Measurements from ENCODE around the gene DTX4.

Gene DTX4

DNA sequence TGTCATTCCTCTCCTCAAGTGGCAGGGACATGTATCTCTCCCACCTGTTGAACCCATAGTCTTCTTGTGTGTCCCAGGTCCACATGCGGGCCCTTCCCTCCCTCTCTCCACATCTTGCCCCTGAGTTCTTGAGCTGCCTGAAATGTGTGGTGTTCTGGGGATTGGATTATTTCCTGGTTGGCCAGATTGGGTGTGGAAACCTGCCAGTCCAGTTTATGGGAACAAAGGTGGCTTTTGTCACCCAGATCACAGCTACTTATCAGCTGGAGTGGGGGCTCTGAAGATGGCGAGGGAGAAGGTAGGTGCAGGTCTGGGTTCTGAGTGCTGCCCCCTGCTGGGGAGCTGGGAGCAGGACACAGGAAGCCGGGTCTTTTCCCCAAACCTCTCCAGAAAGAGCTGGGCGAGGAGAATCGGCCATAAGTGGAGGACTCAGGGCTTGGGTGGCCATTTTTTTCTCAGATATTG lies 14.2 kb downstream of the DTX4 start:
- TF ChIP-seq, protein P1, sequence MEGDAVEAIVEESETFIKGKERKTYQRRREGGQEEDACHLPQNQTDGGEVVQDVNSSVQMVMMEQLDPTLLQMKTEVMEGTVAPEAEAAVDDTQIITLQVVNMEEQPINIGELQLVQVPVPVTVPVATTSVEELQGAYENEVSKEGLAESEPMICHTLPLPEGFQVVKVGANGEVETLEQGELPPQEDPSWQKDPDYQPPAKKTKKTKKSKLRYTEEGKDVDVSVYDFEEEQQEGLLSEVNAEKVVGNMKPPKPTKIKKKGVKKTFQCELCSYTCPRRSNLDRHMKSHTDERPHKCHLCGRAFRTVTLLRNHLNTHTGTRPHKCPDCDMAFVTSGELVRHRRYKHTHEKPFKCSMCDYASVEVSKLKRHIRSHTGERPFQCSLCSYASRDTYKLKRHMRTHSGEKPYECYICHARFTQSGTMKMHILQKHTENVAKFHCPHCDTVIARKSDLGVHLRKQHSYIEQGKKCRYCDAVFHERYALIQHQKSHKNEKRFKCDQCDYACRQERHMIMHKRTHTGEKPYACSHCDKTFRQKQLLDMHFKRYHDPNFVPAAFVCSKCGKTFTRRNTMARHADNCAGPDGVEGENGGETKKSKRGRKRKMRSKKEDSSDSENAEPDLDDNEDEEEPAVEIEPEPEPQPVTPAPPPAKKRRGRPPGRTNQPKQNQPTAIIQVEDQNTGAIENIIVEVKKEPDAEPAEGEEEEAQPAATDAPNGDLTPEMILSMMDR (IDR thresholded peaks at IDR 0.05; ENCODE audit: low read length, missing control alignments), result peak; percentile 60
- peak; percentile 23 for DNase-seq (ENCODE audit: low read depth)
- no peak overlapping the region for H3K4me3 ChIP-seq (replicated peaks; ENCODE audit: low read depth, low read length)

DNA sequence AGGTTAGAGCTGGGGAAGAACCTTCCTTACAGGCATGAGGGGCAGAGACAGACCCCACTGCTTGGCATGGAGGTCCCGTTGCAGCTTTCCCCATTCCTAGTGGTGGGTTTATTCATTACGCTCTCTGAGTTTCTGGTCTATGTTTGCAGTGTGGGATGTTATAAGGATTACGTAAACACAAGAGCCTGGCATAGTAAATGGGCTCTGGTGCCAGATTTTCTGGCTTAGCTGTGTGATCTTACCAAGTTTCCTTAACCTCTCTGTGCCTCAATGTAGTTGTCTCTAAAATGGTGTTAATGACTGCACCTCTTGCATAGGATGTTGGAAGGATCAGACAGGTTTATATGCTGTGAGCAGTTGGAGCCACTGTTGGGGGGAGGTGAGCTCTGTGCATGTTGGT lies 15.1 kb downstream of the DTX4 start:
- TF ChIP-seq, protein P1 (IDR thresholded peaks at IDR 0.05; ENCODE audit: low read length, missing control alignments), result no peak
- DNase-seq (ENCODE audit: low read depth), result no peak
- H3K4me3 ChIP-seq (replicated peaks; ENCODE audit: low read depth, low read length), result no peak overlapping the region

DNA sequence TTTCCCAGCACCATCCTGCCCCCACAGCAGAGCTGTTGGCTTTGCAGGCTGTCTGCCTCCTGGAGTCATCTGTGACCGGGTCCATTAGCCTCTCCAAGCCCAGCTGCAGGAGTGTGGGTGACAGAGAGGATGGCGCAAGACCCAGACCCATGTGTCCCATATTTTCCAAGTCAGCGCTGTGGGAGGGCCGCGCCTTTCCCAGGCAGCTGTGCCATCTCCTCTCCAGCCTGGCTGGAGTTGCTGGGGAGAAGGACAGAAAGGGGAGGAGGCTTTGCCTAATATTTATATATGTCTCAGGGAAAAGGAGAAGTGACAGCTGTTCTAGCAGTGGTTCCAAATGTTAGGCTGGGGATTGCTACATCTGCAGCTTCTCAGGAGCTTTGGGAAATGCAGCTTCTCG lies 15.7 kb downstream of the DTX4 start:
- no peak overlapping the region for H3K4me3 ChIP-seq (replicated peaks; ENCODE audit: low read depth, low read length)
- TF ChIP-seq, protein P1 (IDR thresholded peaks at IDR 0.05; ENCODE audit: low read length, missing control alignments), result no peak
- peak; percentile 60 for DNase-seq (ENCODE audit: low read depth)

DNA sequence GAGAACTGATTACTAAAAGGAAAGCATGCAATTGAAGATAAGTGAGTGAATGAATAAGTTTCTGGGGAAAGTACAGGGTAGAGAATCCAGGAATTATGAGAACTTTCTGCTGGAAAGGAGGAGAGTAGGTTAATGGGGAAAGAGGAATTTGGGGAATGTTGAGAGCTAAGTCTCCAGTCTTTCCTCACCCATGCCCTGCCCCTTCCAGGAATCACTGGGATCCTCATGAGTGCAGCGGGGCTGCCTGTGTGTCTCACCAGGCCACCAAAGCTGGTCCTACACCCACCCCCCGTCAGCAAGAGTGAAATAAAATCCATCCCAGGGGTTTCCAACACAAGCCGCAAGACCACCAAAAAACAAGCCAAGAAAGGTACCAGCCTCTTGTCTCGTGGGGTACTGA lies 17.0 kb downstream of the DTX4 start:
- H3K4me3 ChIP-seq (replicated peaks; ENCODE audit: low read depth, low read length), result no peak overlapping the region
- TF ChIP-seq, protein P1 (IDR thresholded peaks at IDR 0.05; ENCODE audit: low read length, missing control alignments), result no peak
- no peak for DNase-seq (ENCODE audit: low read depth)

DNA sequence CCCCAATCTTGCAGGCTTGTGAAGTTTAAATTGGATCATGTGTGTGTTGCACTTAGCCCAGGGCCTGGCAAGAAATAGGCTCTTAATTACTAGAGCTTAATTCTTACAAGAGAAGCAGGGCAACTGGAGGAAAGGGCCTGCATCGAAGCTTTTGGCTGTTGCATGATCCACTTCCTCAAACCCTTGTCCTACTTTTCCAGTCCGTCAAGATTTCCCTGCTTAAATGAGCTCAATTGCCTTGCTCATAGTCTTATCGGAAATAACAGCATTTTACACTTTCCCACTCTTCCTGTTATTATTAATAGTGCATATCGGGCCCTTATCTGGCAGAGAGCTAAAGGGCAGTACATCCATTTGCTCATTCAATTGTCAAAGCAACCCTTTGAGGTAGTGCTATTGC lies 18.1 kb downstream of the DTX4 start:
- TF ChIP-seq, protein P1 (IDR thresholded peaks at IDR 0.05; ENCODE audit: low read length, missing control alignments), result no peak
- no peak for DNase-seq (ENCODE audit: low read depth)

DNA sequence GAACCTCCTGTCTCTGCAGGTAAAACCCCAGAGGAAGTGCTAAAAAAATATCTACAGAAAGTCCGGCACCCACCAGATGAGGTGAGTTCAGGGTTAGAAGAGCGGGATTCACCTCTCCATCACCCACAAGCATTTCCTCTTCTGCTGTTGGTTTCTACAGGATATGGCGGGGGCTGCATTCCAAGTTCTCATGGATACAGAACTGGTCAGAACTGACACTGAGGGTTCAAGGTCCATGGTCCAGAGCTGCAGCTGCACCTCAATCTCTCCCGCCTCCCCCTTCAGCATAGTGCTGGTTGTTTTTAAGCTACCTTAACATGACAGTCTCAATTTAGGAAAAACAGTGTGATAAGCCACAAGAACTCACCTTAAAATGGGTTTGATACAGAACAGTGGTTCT lies 19.2 kb downstream of the DTX4 start:
- no peak for DNase-seq (ENCODE audit: low read depth)
- H3K4me3 ChIP-seq (replicated peaks; ENCODE audit: low read depth, low read length), result no peak overlapping the region
- TF ChIP-seq, protein P1 (IDR thresholded peaks at IDR 0.05; ENCODE audit: low read length, missing control alignments), result no peak

More for the DNA sequence above, 18.1 kb downstream of the DTX4 start:
- H3K4me3 ChIP-seq (replicated peaks; ENCODE audit: low read depth, low read length), result no peak overlapping the region

DNA sequence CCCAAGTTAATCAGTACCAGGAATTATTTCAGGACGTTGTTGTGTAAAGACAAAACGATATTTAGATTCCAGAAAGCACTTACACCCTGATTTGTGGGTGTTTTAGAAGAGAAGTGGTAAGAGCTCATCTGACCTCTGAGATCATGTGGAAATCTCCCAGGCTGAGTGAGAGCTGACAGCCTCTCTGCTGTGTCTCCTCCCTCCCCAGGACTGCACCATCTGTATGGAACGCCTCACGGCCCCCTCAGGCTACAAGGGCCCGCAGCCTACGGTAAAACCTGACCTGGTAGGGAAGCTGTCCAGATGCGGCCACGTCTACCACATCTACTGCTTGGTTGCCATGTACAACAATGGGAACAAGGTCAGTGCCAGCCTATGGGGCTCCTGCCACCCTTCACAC lies 20.0 kb downstream of the DTX4 start:
- TF ChIP-seq, protein P1 (IDR thresholded peaks at IDR 0.05; ENCODE audit: low read length, missing control alignments), result no peak
- H3K4me3 ChIP-seq (replicated peaks; ENCODE audit: low read depth, low read length), result no peak overlapping the region
- no peak for DNase-seq (ENCODE audit: low read depth)

All from fibroblast of pulmonary artery (primary cell).